T-helper 2 cell treated with Interferon-gamma antibody and Interleukin-4, amounts not matched to agents 5 μg/mL and 100 μg/mL, for 36 hours (primary cell): ENCODE data around the gene SFRP4.
"Not testable (repeated sequence)": the region's sequence is repeated elsewhere in the genome, so short reads cannot be mapped to it uniquely, and the experiment has no call there.

ENCODE experiments used
- DNase-seq: peaks from one replicate; pipeline ENCODE4 v3.0.0; 2021; ENCODE audit warnings: low spot score
- H3K27ac Mint-ChIP-seq: one replicate; pipeline ENCODE4 v1.8.0; 2021; ENCODE audit warnings: mild to moderate bottlenecking, mixed read lengths
- H3K27me3 Mint-ChIP-seq: one replicate; pipeline ENCODE4 v1.8.0; 2021; ENCODE audit warnings: low read depth, mixed read lengths
- H3K36me3 Mint-ChIP-seq: one replicate; pipeline ENCODE4 v1.8.0; 2021; ENCODE audit warnings: low read depth, mixed read lengths
- H3K4me1 Mint-ChIP-seq: one replicate; pipeline ENCODE4 v1.8.0; 2021; ENCODE audit warnings: low read depth, mixed read lengths
- H3K4me3 Mint-ChIP-seq: one replicate; pipeline ENCODE4 v1.8.0; 2022; ENCODE audit warnings: mild to moderate bottlenecking, moderate library complexity, mixed read lengths
- H3K9me3 Mint-ChIP-seq: one replicate; pipeline ENCODE4 v1.8.0; 2021; ENCODE audit warnings: mixed read lengths

Gene SFRP4

DNA sequence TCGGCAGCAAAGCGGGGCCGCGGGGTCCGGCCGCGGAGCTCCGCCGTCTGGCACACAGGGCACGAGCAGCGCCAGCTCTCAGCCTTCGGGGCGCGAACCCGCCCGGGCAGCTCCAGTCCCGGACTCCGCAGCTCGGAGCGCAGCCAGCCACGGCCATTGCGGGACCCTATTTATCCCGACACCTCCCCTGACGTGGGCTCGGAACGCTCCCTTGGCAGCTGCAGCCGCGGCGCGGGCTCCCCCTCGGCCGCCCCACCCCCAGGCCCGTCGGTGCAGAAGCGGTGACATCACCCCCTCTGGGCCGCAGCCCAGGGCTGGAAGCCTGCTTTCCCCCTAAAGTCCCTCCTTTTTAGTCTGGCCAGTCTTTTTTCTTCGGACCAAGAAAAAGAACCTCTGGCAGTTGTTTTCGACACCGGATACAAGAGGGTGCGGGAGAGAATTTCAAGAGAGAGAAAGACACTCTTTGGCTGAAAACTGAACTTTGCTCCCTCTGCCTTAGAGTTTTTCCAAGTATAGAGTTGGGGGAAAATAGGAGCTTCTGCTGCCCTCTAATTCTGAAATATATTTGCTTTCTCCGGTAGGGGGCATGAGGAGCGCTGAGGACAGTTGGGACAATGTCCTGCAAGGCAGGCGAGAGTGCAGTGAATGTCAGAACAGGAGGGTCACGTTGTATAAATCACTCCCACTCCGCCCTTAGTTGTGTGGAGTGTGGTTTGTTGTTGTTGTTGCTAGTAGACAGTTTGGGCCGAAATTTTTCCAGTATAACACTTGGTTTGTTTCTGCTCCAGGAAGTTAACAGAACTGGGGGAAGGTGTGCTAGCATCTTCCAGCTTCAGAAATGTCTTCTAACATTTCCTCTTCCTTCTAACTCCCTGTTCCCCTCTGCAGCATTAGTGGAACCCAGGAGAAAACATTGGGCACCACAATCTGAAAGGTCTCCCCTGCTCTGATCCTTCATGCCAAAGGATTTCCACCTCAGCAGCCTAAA is at the start of gene SFRP4:
Gene SFRP4 (minus strand): TSS at position 145 of the 988 bp plus-strand sequence. CDS start 280 bp downstream, outside the sequence.
- Mint-ChIP-seq H3K4me3 (peak within 1 kb of the TSS; percentile 20), H3K36me3 (no peaks in the 10 kb centered on the region), H3K9me3 (no peaks in the 10 kb centered on the region), H3K27ac (no peak within 1 kb of the TSS), H3K4me1 (peaks cover 7% of the 10 kb centered on the region), H3K27me3 (peaks cover 63% of the 10 kb centered on the region)
- no peak for DNase-seq

DNA sequence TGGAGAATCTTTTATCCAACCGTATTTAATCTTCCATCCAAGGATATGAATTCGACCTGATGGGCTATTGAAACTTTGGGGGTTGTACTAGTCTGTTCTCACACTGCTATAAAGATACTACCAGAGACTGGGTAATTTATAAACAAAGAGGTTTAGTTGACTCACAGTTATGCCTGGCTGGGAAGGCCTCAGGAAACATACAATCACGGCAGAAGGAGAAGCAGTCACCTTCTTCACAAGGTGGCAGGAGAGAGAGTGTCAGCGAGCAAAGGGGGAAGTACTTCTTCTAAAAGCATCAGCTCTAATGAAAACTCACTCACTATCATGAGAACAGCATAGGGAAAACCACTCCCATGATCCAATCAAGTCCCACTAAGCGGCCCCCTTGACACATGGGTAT is 47.6 kb upstream of the SFRP4 start:
- DNase-seq = no peak
- Mint-ChIP-seq H3K27me3 (no peaks in the 10 kb centered on the region), H3K36me3 (no peaks in the 10 kb centered on the region), H3K9me3 (no peaks in the 10 kb centered on the region), H3K4me3 (no peak overlapping the region), H3K27ac (no peak overlapping the region), H3K4me1 (no peaks in the 10 kb centered on the region)

- no peaks in the 10 kb centered on the region for H3K9me3 Mint-ChIP-seq
- H3K36me3 Mint-ChIP-seq = no peaks in the 10 kb centered on the region
- no peaks in the 10 kb centered on the region for H3K27me3 Mint-ChIP-seq
- H3K4me3 Mint-ChIP-seq = no peak overlapping the region
- H3K4me1 Mint-ChIP-seq = no peaks in the 10 kb centered on the region
- DNase-seq = no peak
- no peak overlapping the region for H3K27ac Mint-ChIP-seq
Observed at GRCh38 chr7:37961251-37961650, 44.6 kb upstream of the SFRP4 start.

GRCh38 chr7:37960483-37960882 is 43.9 kb upstream of the SFRP4 start:
- no peak for DNase-seq
- no peaks in the 10 kb centered on the region for H3K36me3 Mint-ChIP-seq
- no peaks in the 10 kb centered on the region for H3K4me1 Mint-ChIP-seq
- no peaks in the 10 kb centered on the region for H3K27me3 Mint-ChIP-seq
- H3K4me3 Mint-ChIP-seq = no peak overlapping the region
- H3K9me3 Mint-ChIP-seq = no peaks in the 10 kb centered on the region
- no peak overlapping the region for H3K27ac Mint-ChIP-seq

DNA sequence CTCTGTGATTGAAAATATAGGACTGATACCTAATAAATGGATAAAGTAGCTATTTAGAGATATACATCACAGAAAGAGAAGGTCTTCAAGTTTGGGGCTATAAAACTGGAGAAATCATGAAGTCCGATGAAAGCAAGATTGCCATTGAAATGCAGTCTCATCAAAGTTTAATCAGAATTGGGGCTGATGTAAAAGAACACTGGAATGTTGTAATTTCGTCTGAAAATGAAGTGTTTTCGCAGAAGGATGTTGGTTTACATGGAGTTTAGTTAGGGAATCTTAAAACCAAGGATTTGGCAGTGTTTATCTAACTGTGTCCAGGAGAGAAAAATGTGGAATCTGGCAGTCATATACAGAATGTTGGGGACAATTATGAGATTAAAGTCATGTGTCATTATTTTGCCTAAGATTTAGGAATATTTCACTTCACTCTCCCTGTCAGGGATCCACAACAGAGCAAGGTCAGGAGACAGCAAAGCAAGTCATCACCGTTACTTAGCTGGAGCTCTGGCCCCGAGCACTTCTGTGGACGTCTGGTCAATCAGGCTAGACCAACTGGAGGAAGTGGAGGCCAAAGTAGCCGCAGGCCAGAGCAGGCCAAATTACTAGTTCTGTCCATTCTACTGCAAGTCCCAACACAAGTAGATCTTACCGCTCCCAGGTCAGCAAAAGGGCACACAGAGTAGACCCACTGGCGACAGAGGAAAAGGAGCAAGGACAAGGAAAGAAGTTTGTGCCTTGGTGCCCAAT is 40.8 kb upstream of the SFRP4 start:
- H3K36me3 Mint-ChIP-seq = no peaks in the 10 kb centered on the region
- DNase-seq = no peak
- no peaks in the 10 kb centered on the region for H3K9me3 Mint-ChIP-seq
- H3K4me1 Mint-ChIP-seq = no peaks in the 10 kb centered on the region
- no peak overlapping the region for H3K27ac Mint-ChIP-seq
- no peaks in the 10 kb centered on the region for H3K27me3 Mint-ChIP-seq
- no peak overlapping the region for H3K4me3 Mint-ChIP-seq

GRCh38 chr7:37956791-37957190 is 40.2 kb upstream of the SFRP4 start:
- no peaks in the 10 kb centered on the region for H3K4me1 Mint-ChIP-seq
- no peak for DNase-seq
- no peaks in the 10 kb centered on the region for H3K27me3 Mint-ChIP-seq
- H3K4me3 Mint-ChIP-seq = no peak overlapping the region
- H3K27ac Mint-ChIP-seq = no peak overlapping the region
- no peaks in the 10 kb centered on the region for H3K36me3 Mint-ChIP-seq
- H3K9me3 Mint-ChIP-seq = no peaks in the 10 kb centered on the region

- H3K27me3 Mint-ChIP-seq, H3K4me3 Mint-ChIP-seq, DNase-seq, H3K4me1 Mint-ChIP-seq, H3K9me3 Mint-ChIP-seq, H3K27ac Mint-ChIP-seq, H3K36me3 Mint-ChIP-seq: not testable (repeated sequence)
Observed at GRCh38 chr7:37954217-37954616, 37.6 kb upstream of the SFRP4 start.

GRCh38 chr7:37952240-37952639 is 35.6 kb upstream of the SFRP4 start:
- no peak for DNase-seq
- no peak overlapping the region for H3K27ac Mint-ChIP-seq
- no peaks in the 10 kb centered on the region for H3K9me3 Mint-ChIP-seq
- H3K4me3 Mint-ChIP-seq = no peak overlapping the region
- no peaks in the 10 kb centered on the region for H3K4me1 Mint-ChIP-seq
- H3K27me3 Mint-ChIP-seq = no peaks in the 10 kb centered on the region
- no peaks in the 10 kb centered on the region for H3K36me3 Mint-ChIP-seq

DNA sequence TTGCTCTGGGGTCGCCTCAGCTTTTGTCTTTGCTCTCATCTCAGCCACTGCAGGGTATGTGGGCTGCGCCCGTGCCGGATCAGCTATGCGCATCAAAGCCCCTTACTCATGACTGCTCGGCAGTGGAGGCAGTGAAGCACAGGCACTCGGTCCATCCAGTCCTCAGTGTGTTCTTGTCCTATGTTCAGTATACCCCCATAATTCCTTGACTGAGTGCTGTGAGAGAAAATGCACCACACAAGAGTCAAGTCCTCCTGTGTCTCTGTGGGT is 31.3 kb upstream of the SFRP4 start:
- Mint-ChIP-seq H3K27me3 (no peaks in the 10 kb centered on the region), H3K4me3 (no peak overlapping the region), H3K36me3 (no peaks in the 10 kb centered on the region), H3K27ac (no peak overlapping the region), H3K9me3 (no peaks in the 10 kb centered on the region), H3K4me1 (no peaks in the 10 kb centered on the region)
- no peak for DNase-seq

- H3K4me1 Mint-ChIP-seq = no peaks in the 10 kb centered on the region
- no peak overlapping the region for H3K4me3 Mint-ChIP-seq
- H3K9me3 Mint-ChIP-seq = no peaks in the 10 kb centered on the region
- H3K27ac Mint-ChIP-seq = no peak overlapping the region
- H3K36me3 Mint-ChIP-seq = no peaks in the 10 kb centered on the region
- no peak for DNase-seq
- no peaks in the 10 kb centered on the region for H3K27me3 Mint-ChIP-seq
Observed at GRCh38 chr7:37947138-37947940, 30.7 kb upstream of the SFRP4 start.

DNA sequence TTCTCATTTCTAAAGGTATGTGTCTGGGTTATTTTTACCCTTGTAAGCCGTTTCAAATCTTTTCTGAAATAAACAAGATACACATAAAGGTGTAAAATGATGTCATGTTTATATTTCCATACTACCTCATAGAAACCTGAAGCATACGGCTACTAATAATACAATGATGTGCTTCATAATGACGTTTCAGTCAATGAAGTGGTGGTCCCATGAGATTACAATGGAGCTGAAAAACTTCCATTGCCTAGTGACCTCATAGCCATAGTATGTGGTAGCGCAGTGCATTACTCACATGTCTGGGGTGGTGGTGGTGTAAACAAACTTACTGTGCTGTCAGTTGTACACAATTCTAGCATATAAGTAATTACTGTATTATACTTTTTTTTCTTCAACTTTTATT is 28.7 kb upstream of the SFRP4 start:
- Mint-ChIP-seq H3K36me3 (no peaks in the 10 kb centered on the region), H3K9me3 (no peaks in the 10 kb centered on the region), H3K4me1 (no peaks in the 10 kb centered on the region), H3K27ac (no peak overlapping the region), H3K4me3 (no peak overlapping the region), H3K27me3 (no peaks in the 10 kb centered on the region)
- DNase-seq = no peak

DNA sequence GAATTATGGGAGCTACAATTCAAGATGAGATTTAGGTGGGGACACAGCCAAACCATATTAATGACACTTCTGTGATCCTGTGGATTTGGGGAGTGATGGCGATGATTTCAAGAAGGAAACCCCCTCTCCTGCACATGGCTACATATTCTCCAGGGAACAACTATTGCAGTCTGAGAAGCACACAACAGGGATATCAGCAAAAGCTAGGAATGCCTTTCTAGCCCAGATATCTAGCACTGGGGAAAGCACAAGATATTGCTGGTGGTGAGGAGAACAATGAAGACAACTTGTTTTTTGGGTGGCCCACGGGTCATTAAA is 28.1 kb upstream of the SFRP4 start:
- no peaks in the 10 kb centered on the region for H3K27me3 Mint-ChIP-seq
- no peaks in the 10 kb centered on the region for H3K36me3 Mint-ChIP-seq
- H3K4me3 Mint-ChIP-seq = no peak overlapping the region
- DNase-seq = no peak
- no peaks in the 10 kb centered on the region for H3K9me3 Mint-ChIP-seq
- H3K27ac Mint-ChIP-seq = no peak overlapping the region
- H3K4me1 Mint-ChIP-seq = no peaks in the 10 kb centered on the region

- Mint-ChIP-seq H3K27ac (no peak overlapping the region), H3K27me3 (no peaks in the 10 kb centered on the region), H3K36me3 (no peaks in the 10 kb centered on the region), H3K4me3 (no peak overlapping the region), H3K9me3 (no peaks in the 10 kb centered on the region), H3K4me1 (no peaks in the 10 kb centered on the region)
- DNase-seq = no peak
Observed at GRCh38 chr7:37943905-37944736, 27.5 kb upstream of the SFRP4 start.
